C4-2B (cell line): ENCODE measurements around the gene SARS1.
"Not testable (repeated sequence)": the region's sequence is repeated elsewhere in the genome, so short reads cannot be mapped to it uniquely, and the experiment has no call there.

Experiments used
- H3K27ac ChIP-seq: fragments of 450-650 bp; 2 replicates; pipeline ENCODE4 v1.5.1; 2017
- ZFX ChIP-seq: fragments of 450-650 bp; IDR thresholded peaks from 2 replicates; pipeline ENCODE4 v1.6.1; 2017
- TF ChIP-seq, protein P1 (sequence below): fragments of 450-650 bp; conservative IDR thresholded peaks from 2 replicates; pipeline ENCODE4 v1.5.1; 2017; ENCODE audit warnings: mild to moderate bottlenecking

SARS1 gene

DNA sequence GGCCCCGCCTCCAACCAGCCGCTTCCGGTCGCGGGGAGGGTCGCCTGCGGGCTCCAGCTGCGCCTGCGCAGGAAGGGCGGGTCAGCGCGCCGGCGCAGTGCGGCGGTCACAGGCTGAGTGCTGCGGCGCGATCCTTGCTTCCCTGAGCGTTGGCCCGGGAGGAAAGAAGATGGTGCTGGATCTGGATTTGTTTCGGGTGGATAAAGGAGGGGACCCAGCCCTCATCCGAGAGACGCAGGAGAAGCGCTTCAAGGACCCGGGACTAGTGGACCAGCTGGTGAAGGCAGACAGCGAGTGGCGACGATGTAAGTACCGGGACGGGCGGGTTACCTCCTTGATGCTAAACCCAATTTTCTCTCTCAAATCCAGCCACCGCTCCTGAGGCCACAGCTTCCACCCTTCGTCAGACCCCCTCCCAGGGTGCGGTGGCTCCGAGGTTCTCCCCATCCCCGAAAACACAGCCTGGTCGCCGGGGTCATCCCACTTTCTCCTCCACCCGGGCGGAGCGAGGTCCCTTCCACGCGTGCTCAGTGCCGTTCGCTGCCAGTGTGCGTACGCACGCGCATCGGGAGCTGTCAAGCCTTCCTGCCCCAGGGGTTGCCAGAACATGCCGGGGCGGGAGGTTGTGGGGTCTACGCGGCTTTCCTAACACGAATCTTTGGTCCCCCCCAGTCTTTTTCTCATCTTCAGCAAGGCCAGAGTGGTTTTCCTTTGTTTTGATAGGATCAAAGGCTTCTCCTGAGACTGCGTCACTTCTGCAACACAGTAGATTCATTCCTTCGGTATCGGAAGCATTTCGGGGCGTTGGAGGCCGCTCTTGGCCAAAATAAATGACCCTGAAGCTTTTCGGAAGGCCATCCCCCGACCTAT is at the start of gene SARS1:
Gene SARS1, plus strand, starts transcription at position 95 of the 870 bp plus-strand sequence. Its CDS starts 75 bp downstream, at position 170.
- TF ChIP-seq ZFX, result no peak
- TF ChIP-seq, protein P1, sequence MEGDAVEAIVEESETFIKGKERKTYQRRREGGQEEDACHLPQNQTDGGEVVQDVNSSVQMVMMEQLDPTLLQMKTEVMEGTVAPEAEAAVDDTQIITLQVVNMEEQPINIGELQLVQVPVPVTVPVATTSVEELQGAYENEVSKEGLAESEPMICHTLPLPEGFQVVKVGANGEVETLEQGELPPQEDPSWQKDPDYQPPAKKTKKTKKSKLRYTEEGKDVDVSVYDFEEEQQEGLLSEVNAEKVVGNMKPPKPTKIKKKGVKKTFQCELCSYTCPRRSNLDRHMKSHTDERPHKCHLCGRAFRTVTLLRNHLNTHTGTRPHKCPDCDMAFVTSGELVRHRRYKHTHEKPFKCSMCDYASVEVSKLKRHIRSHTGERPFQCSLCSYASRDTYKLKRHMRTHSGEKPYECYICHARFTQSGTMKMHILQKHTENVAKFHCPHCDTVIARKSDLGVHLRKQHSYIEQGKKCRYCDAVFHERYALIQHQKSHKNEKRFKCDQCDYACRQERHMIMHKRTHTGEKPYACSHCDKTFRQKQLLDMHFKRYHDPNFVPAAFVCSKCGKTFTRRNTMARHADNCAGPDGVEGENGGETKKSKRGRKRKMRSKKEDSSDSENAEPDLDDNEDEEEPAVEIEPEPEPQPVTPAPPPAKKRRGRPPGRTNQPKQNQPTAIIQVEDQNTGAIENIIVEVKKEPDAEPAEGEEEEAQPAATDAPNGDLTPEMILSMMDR, result no peak
- peak within 1 kb of the TSS; percentile 80 for H3K27ac ChIP-seq

DNA sequence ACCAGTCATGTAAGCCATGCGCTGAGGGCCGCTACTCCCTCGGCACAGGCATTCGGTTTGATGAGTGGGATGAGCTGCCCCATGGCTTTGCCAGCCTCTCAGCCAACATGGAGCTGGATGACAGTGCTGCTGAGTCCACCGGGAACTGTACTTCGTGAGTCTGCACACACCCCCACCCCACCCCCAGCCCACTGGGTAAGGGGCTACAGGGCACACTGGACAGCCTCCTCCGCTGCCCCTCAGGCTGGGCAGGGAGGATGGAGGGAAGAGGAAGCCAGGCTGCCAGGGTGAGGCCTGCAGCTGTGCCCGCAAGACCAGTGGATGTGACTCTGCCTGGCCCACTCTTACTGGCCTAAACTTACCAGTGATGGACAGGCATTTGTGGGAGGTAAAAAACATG is 49.2 kb upstream of the SARS1 start:
- TF ChIP-seq, protein P1, result no peak
- no peak for TF ChIP-seq ZFX
- no peak overlapping the region for H3K27ac ChIP-seq

- TF ChIP-seq ZFX, result no peak
- TF ChIP-seq, protein P1, result no peak
- no peak overlapping the region for H3K27ac ChIP-seq
Measured at GRCh38 chr1:109167001-109167506, 46.7 kb upstream of the SARS1 start.

DNA sequence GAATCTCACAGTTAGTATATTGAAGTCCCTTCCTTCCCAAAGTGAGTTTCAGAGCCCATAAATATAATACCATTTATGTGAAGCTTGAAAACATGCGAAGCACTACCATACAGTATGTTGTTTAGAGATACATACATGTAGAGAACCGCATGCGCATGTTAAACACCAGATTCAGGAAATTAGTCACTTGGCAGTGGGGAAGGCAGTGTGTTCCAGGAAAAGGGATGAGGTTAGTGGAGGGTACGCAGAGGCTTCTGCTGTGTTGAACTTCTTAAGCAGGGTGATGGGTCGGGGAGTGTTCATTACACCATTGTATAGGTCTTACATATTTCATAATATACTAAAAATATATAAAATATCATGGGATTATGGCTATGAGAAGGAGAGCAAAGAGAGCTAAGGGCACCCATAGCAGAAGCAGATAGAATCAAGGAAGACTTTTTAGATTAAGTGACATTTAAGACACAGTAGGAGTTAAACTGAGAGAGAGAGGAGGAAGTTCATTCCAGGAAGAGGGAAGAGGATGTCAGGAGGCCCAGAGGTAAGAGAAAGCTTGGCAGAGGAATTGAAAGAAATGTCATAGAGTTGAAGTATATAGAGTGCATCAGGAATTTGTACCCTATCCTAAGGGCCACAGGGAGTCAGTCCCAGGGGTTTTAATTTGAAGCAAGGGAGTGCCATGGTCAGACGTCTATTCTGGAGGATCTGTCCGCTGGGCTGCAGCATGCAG is 43.5 kb upstream of the SARS1 start:
- no peak overlapping the region for H3K27ac ChIP-seq
- no peak for TF ChIP-seq ZFX
- TF ChIP-seq, protein P1, result no peak

DNA sequence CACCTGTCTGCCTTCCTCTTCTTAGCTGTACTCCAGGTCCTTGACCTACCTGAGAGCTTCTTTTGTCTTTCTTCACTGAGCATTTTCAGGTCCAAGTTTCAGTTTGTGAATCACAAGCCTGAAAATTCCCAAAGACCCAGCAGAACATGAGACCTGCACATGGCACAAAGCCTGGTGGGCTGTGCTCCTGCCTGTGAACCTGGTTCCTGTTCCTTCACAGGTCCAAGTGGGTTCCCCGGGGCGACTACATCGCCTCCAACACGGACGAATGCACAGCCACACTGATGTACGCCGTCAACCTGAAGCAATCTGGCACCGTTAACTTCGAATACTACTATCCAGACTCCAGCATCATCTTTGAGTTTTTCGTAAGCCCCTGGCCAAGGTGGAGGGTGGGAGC is 42.1 kb upstream of the SARS1 start:
- no peak overlapping the region for H3K27ac ChIP-seq
- no peak for TF ChIP-seq ZFX
- TF ChIP-seq, protein P1, result no peak

GRCh38 chr1:109176349-109176748 is 37.4 kb upstream of the SARS1 start:
- not testable (repeated sequence) for H3K27ac ChIP-seq

DNA sequence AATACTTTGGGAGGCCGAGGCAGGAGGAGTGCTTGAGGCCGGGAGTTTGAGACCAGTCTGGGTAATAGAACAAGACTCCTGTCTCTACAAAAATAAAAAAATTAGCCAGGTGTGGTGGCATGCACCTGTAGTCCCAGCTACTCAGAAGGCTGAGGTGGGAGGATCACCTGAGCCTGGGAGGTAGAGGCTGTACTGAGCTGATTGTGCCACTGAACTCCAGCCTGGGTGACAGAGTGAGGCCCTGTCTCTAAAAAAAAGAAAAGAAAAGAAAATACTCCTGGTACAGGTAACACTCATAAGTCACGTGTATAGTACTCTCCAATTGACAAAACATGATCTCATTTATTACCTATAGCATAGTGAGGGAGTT is 33.0 kb upstream of the SARS1 start:
- not testable (repeated sequence) for H3K27ac ChIP-seq

DNA sequence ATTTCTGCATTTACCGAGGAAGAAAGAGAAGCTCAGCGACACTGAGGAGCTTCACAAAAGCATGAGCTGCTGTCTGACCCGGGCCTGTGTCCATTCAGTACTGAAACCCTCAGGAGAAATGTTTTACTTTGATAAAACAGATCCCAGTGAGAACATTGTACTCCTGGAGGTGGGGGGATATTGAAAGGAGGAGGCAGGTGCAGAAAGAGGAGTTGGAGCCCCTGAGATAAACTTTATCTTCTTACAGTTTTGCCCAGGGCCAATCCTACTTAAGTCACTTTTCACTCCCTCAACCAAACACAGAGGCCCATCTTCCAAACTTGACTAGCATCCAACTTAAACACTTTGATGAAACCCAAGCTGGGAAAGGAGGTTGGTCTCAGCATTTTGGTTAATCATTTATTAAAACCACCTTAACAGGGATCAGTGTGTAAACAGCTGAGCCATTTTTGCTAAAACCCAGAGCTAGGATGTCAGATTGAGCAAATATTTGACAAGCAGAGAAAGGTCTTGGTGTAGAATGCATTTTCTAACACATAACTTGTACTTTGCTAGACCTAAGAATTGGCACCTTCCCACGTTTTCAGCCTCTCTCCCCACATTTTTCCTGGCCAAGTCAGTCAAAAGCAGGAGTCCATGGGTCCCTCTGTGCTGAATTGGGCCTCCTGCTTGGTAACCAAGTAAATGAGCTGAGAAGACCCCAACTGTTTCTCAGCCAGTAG is 32.5 kb upstream of the SARS1 start:
- TF ChIP-seq, protein P1, result no peak
- TF ChIP-seq ZFX, result no peak
- H3K27ac ChIP-seq, result no peak overlapping the region
